HTERT RPE-1 (cell line): ENCODE results near the gene ABCC9.
"Not testable (repeated sequence)": the region's sequence is repeated elsewhere in the genome, so short reads cannot be mapped to it uniquely, and the experiment has no call there.

Source experiments
- in situ Hi-C: fragments of 300-500 bp; cut with MboI; formaldehyde crosslinking; loops from 4 replicates; pipeline ENCODE4 v1.14.3; 2020; ENCODE audit warnings: low sequenced_read_pairs

ABCC9 gene

GRCh38 chr12:21819236-21819635 lies 122.0 kb downstream of the ABCC9 start:
- in situ Hi-C loops: no loop called here

GRCh38 chr12:21818627-21819026 lies 122.6 kb downstream of the ABCC9 start:
- in situ Hi-C loops: no loop called here

- in situ Hi-C loops: no loop called here
These were observed 125.7 kb downstream of the ABCC9 start for GRCh38 chr12:21815306-21816062.

- in situ Hi-C loops: no loop called here
These were observed 126.4 kb downstream of the ABCC9 start for GRCh38 chr12:21814814-21815213.

GRCh38 chr12:21814327-21814726 lies 126.9 kb downstream of the ABCC9 start:
- in situ Hi-C loops: no loop called here

- in situ Hi-C loops: no loop called here
These were observed 127.5 kb downstream of the ABCC9 start for GRCh38 chr12:21813751-21814150.

GRCh38 chr12:21813125-21813524 lies 128.1 kb downstream of the ABCC9 start:
- in situ Hi-C loops: no loop called here

GRCh38 chr12:21812340-21812739 lies 128.9 kb downstream of the ABCC9 start:
- in situ Hi-C loops: not testable (repeated sequence)

- in situ Hi-C loops: no loop called here
These were observed 132.1 kb downstream of the ABCC9 start for GRCh38 chr12:21809100-21809499.

- in situ Hi-C loops: no loop called here
These were observed 135.0 kb downstream of the ABCC9 start for GRCh38 chr12:21806255-21806654.

- in situ Hi-C loops: no loop called here
These were observed 139.5 kb downstream of the ABCC9 start for GRCh38 chr12:21801522-21802288.

- in situ Hi-C loops: no loop called here
These were observed 141.2 kb downstream of the ABCC9 start for GRCh38 chr12:21800011-21800410.

GRCh38 chr12:21797539-21797938 lies 143.7 kb downstream of the ABCC9 start:
- in situ Hi-C loops: no loop called here

GRCh38 chr12:21795648-21796328 lies 145.4 kb downstream of the ABCC9 start:
- in situ Hi-C loops: no loop called here

GRCh38 chr12:21794807-21795595 lies 146.2 kb downstream of the ABCC9 start:
- in situ Hi-C loops: not testable (repeated sequence)

- in situ Hi-C loops: not testable (repeated sequence)
These were observed 151.5 kb downstream of the ABCC9 start for GRCh38 chr12:21789687-21790086.

GRCh38 chr12:21788089-21788983 lies 152.9 kb downstream of the ABCC9 start:
- in situ Hi-C loops: no loop called here

GRCh38 chr12:21786041-21786531 lies 155.1 kb downstream of the ABCC9 start:
- in situ Hi-C loops: no loop called here

- in situ Hi-C loops: not testable (repeated sequence)
These were observed 158.5 kb downstream of the ABCC9 start for GRCh38 chr12:21782723-21783122.

- in situ Hi-C loops: no loop called here
These were observed 160.4 kb downstream of the ABCC9 start for GRCh38 chr12:21780786-21781185.
